Inflammatory macrophage (primary cell): Measurements from ENCODE around the gene AIFM1.

Experiments
- DNase-seq, 2 donors: peaks; one replicate each; pipeline ENCODE4 v3.0.0-alpha.2; 2020 to 2022

The AIFM1 gene

GRCh38 chrX:130170752-130171445, 5.3 kb upstream of the AIFM1 start:
- peak; percentile 22 to 27 for DNase-seq

- DNase-seq: no peak
Measured at GRCh38 chrX:130167040-130167439, 1.4 kb upstream of the AIFM1 start.

- DNase-seq: no peak
Measured at GRCh38 chrX:130166503-130166777, 799 bp upstream of the AIFM1 start.

GRCh38 chrX:130165181-130165702, 399 bp downstream of the AIFM1 start:
- no peak for DNase-seq

GRCh38 chrX:130163398-130163797, 2.2 kb downstream of the AIFM1 start:
- DNase-seq: no peak

GRCh38 chrX:130162094-130162735, 3.4 kb downstream of the AIFM1 start:
- DNase-seq: no peak

GRCh38 chrX:130159776-130160175, 5.9 kb downstream of the AIFM1 start:
- no peak for DNase-seq

GRCh38 chrX:130158311-130158710, 7.3 kb downstream of the AIFM1 start:
- DNase-seq: no peak

GRCh38 chrX:130155564-130155963, 10.1 kb downstream of the AIFM1 start:
- no peak for DNase-seq

- DNase-seq: no peak
Measured at GRCh38 chrX:130147631-130148030, 18.0 kb downstream of the AIFM1 start.

- DNase-seq: no peak
Measured at GRCh38 chrX:130145123-130145522, 20.5 kb downstream of the AIFM1 start.

- DNase-seq: no peak
Measured at GRCh38 chrX:130144509-130144908, 21.1 kb downstream of the AIFM1 start.

- no peak for DNase-seq
Measured at GRCh38 chrX:130139474-130140201, 26.0 kb downstream of the AIFM1 start.

- no peak for DNase-seq
Measured at GRCh38 chrX:130136961-130137360, 28.7 kb downstream of the AIFM1 start.

- no peak for DNase-seq
Measured at GRCh38 chrX:130136496-130136895, 29.1 kb downstream of the AIFM1 start.

GRCh38 chrX:130130990-130131389, 34.7 kb downstream of the AIFM1 start:
- no peak for DNase-seq

- DNase-seq: no peak
Measured at GRCh38 chrX:130125091-130125874, 40.4 kb downstream of the AIFM1 start.

GRCh38 chrX:130124577-130124976, 41.1 kb downstream of the AIFM1 start:
- DNase-seq: no peak

GRCh38 chrX:130121505-130121800, 44.2 kb downstream of the AIFM1 start:
- no peak for DNase-seq

- DNase-seq: peak; percentile 60 to 66
Measured at GRCh38 chrX:130120746-130121504, 44.7 kb downstream of the AIFM1 start.

GRCh38 chrX:130120321-130120731, 45.3 kb downstream of the AIFM1 start:
- no peak for DNase-seq

- DNase-seq: no peak
Measured at GRCh38 chrX:130119312-130119898, 46.2 kb downstream of the AIFM1 start.
